ENCODE results near the gene MST1. TPM values are rescaled to one million over a fixed set of nuclear protein-coding genes. Genes with fewer than 3 reads are reported as not detected.

MST1 gene
- total and polyA plus RNA-seq, 2 of the 8 experiments (the other 6 are each of a cell fraction or from before 2014, with no cell fraction given): 6.2 to 9.5 TPM

GRCh38 chr3:49716169-49716568 lies 26.9 kb upstream of the MST1 start:
- Histone ChIP-seq H3K4me3 (ENCODE audit: extremely low read depth in 1 of 4, insufficient read depth in 2 of 4, low read depth in 3 of 4, low read length in 4 of 4) (no peak overlapping the region), H2BK15ac (ENCODE audit: low read length) (no peak overlapping the region), H3K23me2 (ENCODE audit: low read depth, low read length) (peaks cover 9% of the 10 kb centered on the region; the same call in 1 of the 2 replicates), H4K20me1 (replicated peaks in 1 of 2; ENCODE audit: control insufficient read depth in 1 of 2, insufficient read depth in 2 of 2, low read length in 2 of 2) (peaks cover 2 to 18% of the 10 kb centered on the region in 2 experiments), H3K79me1 (ENCODE audit: low read depth, low read length) (no peaks in the 10 kb centered on the region), H2BK12ac (ENCODE audit: low read depth, low read length) (no peak overlapping the region), H3K36me3 (ENCODE audit: control insufficient read depth in 2 of 4, insufficient read depth in 4 of 4, low read length in 3 of 4) (peaks cover 0 to 3% (median 1%) of the 10 kb centered on the region in 4 experiments; a peak in 1 of 8 replicates), H2AK5ac (ENCODE audit: low read depth, low read length) (no peak overlapping the region), H3K23ac (ENCODE audit: insufficient read length) (no peak overlapping the region), H3K9ac (replicated peaks in 1 of 4; ENCODE audit: extremely low read depth in 1 of 4, low read depth in 3 of 4, low read length in 3 of 4) (no peak overlapping the region), H3K4ac (replicated peaks; ENCODE audit: insufficient read length, low read depth, low read length) (no peak overlapping the region), H4K5ac (ENCODE audit: insufficient read length, low read depth, low read length) (no peak overlapping the region), H3K79me2 (ENCODE audit: control insufficient read depth in 1 of 2, insufficient read depth in 2 of 2, low read length in 2 of 2) (no peaks in the 10 kb centered on the region), H2BK120ac (replicated peaks; ENCODE audit: low read depth, low read length) (no peak overlapping the region), H3K18ac (ENCODE audit: extremely low read depth, low read length) (no peak overlapping the region), H3K27ac (ENCODE audit: low read depth, low read length) (no peak overlapping the region), H2AFZ (ENCODE audit: low read length) (no peak overlapping the region), H3K14ac (ENCODE audit: insufficient read length) (no peak overlapping the region), H3K56ac (replicated peaks; ENCODE audit: insufficient read length, low read depth, low read length) (no peak overlapping the region), H4K8ac (ENCODE audit: extremely low read depth, insufficient read depth, low read length) (no peak overlapping the region), H3K4me1 (replicated peaks in 1 of 4; ENCODE audit: control insufficient read depth in 3 of 4, insufficient read depth in 4 of 4, low read length in 3 of 4) (peaks cover 0 to 12% (median 9%) of the 10 kb centered on the region in 4 experiments; a peak in 5 of 7 replicates), H2BK20ac (ENCODE audit: low read length) (no peak overlapping the region), H3K4me2 (ENCODE audit: insufficient read depth in 1 of 2, low read depth in 2 of 2, low read length in 2 of 2) (no peak overlapping the region), H3K27me3 (replicated peaks in 1 of 4; ENCODE audit: control insufficient read depth in 3 of 4, extremely low read depth in 1 of 4, insufficient read depth in 3 of 4, low read length in 3 of 4) (no peaks in the 10 kb centered on the region), H3K9me3 (ENCODE audit: insufficient read depth in 2 of 2, low read depth in 1 of 2, low read length in 1 of 2) (no peaks in the 10 kb centered on the region), H2BK5ac (ENCODE audit: low read depth, low read length) (no peak overlapping the region), H4K91ac (replicated peaks; ENCODE audit: insufficient read length, low read length) (no peak overlapping the region)
- CTCF ChIA-PET (ENCODE audit: partially characterized antibody): interaction anchor here (1.6 to 7.8 kb wide), 3 partner anchors 8 to 189 kb away, joined by 3 to 127 read pairs (median 11); no protein-coding TSS in a partner anchor
- no peak for FAIRE-seq
- 90% methylated on average over 7 of the region's 7 CpGs; no CpG with 5 or more reads in 1 of the 2 experiments for WGBS, 2 experiments (ENCODE audit: extremely low coverage in 1 of 2, insufficient coverage in 1 of 2, insufficient read length in 1 of 2, insufficient replicate concordance in 2 of 2, low coverage in 1 of 2, low lambda C conversion rate in 2 of 2, missing lambda C conversion rate in 1 of 2)
- no peak for DNase-seq (ENCODE audit: low read depth in 1 of 2, low spot score in 2 of 2)
- POLR2A ChIA-PET (ENCODE audit: partially characterized antibody): interaction anchor here (0.9 to 7.3 kb wide), 3 partner anchors 13 to 41 kb away, joined by 3 to 57 read pairs (median 3); no protein-coding TSS in a partner anchor
- no peak for TF ChIP-seq ATF3 (IDR thresholded peaks at IDR 0.05; ENCODE audit: insufficient read depth, low read depth, low read length)
- no peak for TF ChIP-seq SP2 (IDR thresholded peaks at IDR 0.05; ENCODE audit: low read length)
- TF ChIP-seq CBX5 (IDR thresholded peaks at IDR 0.05; ENCODE audit: low read depth, low read length): no peak
- no peak for TF ChIP-seq EP300 (IDR thresholded peaks at IDR 0.05; ENCODE audit: borderline replicate concordance in 1 of 2, low read depth in 2 of 2, low read length in 2 of 2)
- TF ChIP-seq CHD2 (IDR thresholded peaks at IDR 0.05; ENCODE audit: low read length): no peak
- no peak for TF ChIP-seq CTBP2 (IDR thresholded peaks at IDR 0.05; ENCODE audit: borderline replicate concordance, insufficient read depth, insufficient read length, low read length)
- no peak for TF ChIP-seq SRF (IDR thresholded peaks at IDR 0.05; ENCODE audit: low read depth, low read length)
- no peak for TF ChIP-seq E2F6 (IDR thresholded peaks at IDR 0.05)
- TF ChIP-seq TEAD4 (IDR thresholded peaks at IDR 0.05; ENCODE audit: low read depth, low read length): no peak
- TF ChIP-seq EZH2 (IDR thresholded peaks at IDR 0.05; ENCODE audit: low read depth, low read length, severe bottlenecking): no peak
- no peak for TF ChIP-seq CHD1 (IDR thresholded peaks at IDR 0.05; ENCODE audit: low read depth, low read length)
- TF ChIP-seq SIN3A (conservative IDR thresholded peaks at IDR 0.05 in 1 of 2, IDR thresholded peaks at IDR 0.05 in 1 of 2; ENCODE audit: low read depth in 1 of 2, low read length in 2 of 2): no peak
